A549 (cell line): ENCODE results near the gene IL10RA.

Experiments used
- CHD2 ChIP-seq: fragments of 150-350 bp; IDR thresholded peaks from 2 replicates; pipeline ENCODE4 v1.6.1; 2014; ENCODE audit warnings: low read length; ENCODE audit not compliant: partially characterized antibody
- GATA3 ChIP-seq: IDR thresholded peaks from 2 replicates; pipeline ENCODE4 v1.6.1; 2012; ENCODE audit warnings: borderline replicate concordance
- HDAC2 ChIP-seq: fragments of 200-600 bp; sonication (generic); IDR thresholded peaks from 2 replicates; pipeline ENCODE4 v1.6.1; 2016
- JUNB ChIP-seq: fragments of >200 bp; sonication (Bioruptor Twin); formaldehyde crosslinking; IDR thresholded peaks from 2 replicates; pipeline ENCODE4 v1.6.1; 2016
- MAFK ChIP-seq: fragments of 450-650 bp; IDR thresholded peaks from 2 replicates; pipeline ENCODE4 v1.6.1; 2014; ENCODE audit not compliant: partially characterized antibody
- RAD21 ChIP-seq, 2 experiments: fragments of >200 bp in 1 of 2; sonication (Bioruptor Twin) in 1 of 2; formaldehyde crosslinking in 1 of 2; IDR thresholded peaks in 1 of 2; conservative IDR thresholded peaks in 1 of 2; 2 replicates in 1 of 2; 3 replicates in 1 of 2; pipeline ENCODE4 v1.6.1; 2012 to 2018; ENCODE audit warnings: inconsistent platforms in 1 of 2
- RNF2 ChIP-seq: fragments of 200-600 bp; sonication (generic); IDR thresholded peaks from 2 replicates; pipeline ENCODE4 v1.6.1; 2016; ENCODE audit warnings: low read depth, mild to moderate bottlenecking, antibody characterized with exemption, moderate library complexity, borderline replicate concordance
- SREBF2 ChIP-seq: fragments of 450-650 bp; IDR thresholded peaks from 2 replicates; pipeline ENCODE4 v1.6.1; 2014; ENCODE audit warnings: mild to moderate bottlenecking, moderate library complexity
- TF ChIP-seq, protein P1 (sequence below): fragments of 250-450 bp; sonication (Bioruptor Pico); IDR thresholded peaks from 2 replicates; pipeline ENCODE4 v1.5.0; 2021; ENCODE audit warnings: mild to moderate bottlenecking, moderate library complexity, borderline replicate concordance
- TF ChIP-seq, protein P2 (sequence below): fragments of >200 bp; sonication (Bioruptor Twin); formaldehyde crosslinking; IDR thresholded peaks from 3 replicates; pipeline ENCODE4 v1.5.1; 2016
- TF ChIP-seq, protein P3 (sequence below): fragments of 150-350 bp; IDR thresholded peaks from 2 replicates; pipeline ENCODE4 v1.6.1; 2014; ENCODE audit warnings: low read depth, mild to moderate bottlenecking, low read length
- TF ChIP-seq, protein P4 (sequence below): fragments of 200-600 bp; sonication (generic); IDR thresholded peaks from 2 replicates; pipeline ENCODE4 v1.6.1; 2016; ENCODE audit warnings: antibody characterized with exemption, mild to moderate bottlenecking, moderate library complexity

DNA sequence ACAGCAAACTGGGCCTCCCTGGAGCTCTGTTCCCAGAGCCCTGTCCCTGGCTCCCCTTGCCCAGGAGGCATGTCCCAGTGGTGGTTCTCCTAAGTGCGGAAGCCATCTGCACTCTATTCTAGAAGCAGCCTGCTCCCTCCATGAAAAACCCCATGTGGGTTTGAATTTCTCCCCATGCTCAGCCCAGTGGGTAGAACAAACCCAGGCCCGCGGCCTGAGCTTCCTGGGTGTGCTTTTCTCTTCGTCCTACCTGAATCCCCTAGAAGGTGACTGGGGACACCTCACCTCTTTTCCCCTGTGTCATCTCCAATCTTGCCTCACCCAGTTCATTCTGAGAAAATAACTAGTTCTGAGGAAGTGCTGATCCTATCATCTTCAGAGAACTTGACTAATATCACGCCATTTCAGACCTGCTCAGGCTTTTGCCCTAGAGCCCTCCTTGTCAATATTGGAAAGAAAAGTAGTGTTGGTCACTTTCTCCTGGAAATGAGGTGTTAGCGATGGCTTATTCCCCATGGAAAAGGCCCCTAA lies 15.9 kb downstream of the IL10RA start:
- no peak for TF ChIP-seq HDAC2
- TF ChIP-seq RNF2 = no peak
- no peak for TF ChIP-seq SREBF2
- no peak for TF ChIP-seq MAFK
- no peak for TF ChIP-seq GATA3
- no peak for TF ChIP-seq RAD21 (conservative IDR thresholded peaks at IDR 0.05 in 1 of 2, IDR thresholded peaks at IDR 0.05 in 1 of 2)
- TF ChIP-seq, protein P1, sequence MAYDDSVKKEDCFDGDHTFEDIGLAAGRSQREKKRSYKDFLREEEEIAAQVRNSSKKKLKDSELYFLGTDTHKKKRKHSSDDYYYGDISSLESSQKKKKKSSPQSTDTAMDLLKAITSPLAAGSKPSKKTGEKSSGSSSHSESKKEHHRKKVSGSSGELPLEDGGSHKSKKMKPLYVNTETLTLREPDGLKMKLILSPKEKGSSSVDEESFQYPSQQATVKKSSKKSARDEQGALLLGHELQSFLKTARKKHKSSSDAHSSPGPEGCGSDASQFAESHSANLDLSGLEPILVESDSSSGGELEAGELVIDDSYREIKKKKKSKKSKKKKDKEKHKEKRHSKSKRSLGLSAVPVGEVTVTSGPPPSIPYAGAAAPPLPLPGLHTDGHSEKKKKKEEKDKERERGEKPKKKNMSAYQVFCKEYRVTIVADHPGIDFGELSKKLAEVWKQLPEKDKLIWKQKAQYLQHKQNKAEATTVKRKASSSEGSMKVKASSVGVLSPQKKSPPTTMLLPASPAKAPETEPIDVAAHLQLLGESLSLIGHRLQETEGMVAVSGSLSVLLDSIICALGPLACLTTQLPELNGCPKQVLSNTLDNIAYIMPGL = no peak
- TF ChIP-seq, protein P2, sequence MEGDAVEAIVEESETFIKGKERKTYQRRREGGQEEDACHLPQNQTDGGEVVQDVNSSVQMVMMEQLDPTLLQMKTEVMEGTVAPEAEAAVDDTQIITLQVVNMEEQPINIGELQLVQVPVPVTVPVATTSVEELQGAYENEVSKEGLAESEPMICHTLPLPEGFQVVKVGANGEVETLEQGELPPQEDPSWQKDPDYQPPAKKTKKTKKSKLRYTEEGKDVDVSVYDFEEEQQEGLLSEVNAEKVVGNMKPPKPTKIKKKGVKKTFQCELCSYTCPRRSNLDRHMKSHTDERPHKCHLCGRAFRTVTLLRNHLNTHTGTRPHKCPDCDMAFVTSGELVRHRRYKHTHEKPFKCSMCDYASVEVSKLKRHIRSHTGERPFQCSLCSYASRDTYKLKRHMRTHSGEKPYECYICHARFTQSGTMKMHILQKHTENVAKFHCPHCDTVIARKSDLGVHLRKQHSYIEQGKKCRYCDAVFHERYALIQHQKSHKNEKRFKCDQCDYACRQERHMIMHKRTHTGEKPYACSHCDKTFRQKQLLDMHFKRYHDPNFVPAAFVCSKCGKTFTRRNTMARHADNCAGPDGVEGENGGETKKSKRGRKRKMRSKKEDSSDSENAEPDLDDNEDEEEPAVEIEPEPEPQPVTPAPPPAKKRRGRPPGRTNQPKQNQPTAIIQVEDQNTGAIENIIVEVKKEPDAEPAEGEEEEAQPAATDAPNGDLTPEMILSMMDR = no peak
- TF ChIP-seq, protein P3, sequence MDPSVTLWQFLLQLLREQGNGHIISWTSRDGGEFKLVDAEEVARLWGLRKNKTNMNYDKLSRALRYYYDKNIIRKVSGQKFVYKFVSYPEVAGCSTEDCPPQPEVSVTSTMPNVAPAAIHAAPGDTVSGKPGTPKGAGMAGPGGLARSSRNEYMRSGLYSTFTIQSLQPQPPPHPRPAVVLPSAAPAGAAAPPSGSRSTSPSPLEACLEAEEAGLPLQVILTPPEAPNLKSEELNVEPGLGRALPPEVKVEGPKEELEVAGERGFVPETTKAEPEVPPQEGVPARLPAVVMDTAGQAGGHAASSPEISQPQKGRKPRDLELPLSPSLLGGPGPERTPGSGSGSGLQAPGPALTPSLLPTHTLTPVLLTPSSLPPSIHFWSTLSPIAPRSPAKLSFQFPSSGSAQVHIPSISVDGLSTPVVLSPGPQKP = no peak
- TF ChIP-seq JUNB = no peak
- TF ChIP-seq, protein P4, sequence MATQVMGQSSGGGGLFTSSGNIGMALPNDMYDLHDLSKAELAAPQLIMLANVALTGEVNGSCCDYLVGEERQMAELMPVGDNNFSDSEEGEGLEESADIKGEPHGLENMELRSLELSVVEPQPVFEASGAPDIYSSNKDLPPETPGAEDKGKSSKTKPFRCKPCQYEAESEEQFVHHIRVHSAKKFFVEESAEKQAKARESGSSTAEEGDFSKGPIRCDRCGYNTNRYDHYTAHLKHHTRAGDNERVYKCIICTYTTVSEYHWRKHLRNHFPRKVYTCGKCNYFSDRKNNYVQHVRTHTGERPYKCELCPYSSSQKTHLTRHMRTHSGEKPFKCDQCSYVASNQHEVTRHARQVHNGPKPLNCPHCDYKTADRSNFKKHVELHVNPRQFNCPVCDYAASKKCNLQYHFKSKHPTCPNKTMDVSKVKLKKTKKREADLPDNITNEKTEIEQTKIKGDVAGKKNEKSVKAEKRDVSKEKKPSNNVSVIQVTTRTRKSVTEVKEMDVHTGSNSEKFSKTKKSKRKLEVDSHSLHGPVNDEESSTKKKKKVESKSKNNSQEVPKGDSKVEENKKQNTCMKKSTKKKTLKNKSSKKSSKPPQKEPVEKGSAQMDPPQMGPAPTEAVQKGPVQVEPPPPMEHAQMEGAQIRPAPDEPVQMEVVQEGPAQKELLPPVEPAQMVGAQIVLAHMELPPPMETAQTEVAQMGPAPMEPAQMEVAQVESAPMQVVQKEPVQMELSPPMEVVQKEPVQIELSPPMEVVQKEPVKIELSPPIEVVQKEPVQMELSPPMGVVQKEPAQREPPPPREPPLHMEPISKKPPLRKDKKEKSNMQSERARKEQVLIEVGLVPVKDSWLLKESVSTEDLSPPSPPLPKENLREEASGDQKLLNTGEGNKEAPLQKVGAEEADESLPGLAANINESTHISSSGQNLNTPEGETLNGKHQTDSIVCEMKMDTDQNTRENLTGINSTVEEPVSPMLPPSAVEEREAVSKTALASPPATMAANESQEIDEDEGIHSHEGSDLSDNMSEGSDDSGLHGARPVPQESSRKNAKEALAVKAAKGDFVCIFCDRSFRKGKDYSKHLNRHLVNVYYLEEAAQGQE = no peak
- TF ChIP-seq CHD2 = no peak
